Thoracic aorta (tissue), 2 donors: ENCODE measurements around the gene SLC6A12. TPM values are rescaled to one million over a fixed set of nuclear protein-coding genes. Genes with fewer than 3 reads are reported as not detected.

ENCODE experiments used
- ATAC-seq: fragments of 150-250 bp; one replicate; pipeline ENCODE4 v1.8.0; 2017; ENCODE audit warnings: low read depth; ENCODE audit not compliant: insufficient number of reproducible peaks, low FRiP score
- DNase-seq: peaks from one replicate; pipeline ENCODE4 v3.0.0-alpha.2; 2020; ENCODE audit warnings: low spot score
- H3K27ac ChIP-seq, 2 donors: fragments of 200-600 bp; sonication (generic); 1 replicate in 1 of 2; 2 replicates in 1 of 2; pipeline ENCODE4 v1.5.1; 2016; ENCODE audit warnings: mild to moderate bottlenecking in 2 of 2, moderate library complexity in 2 of 2
- H3K27me3 ChIP-seq: fragments of 200-600 bp; sonication (generic); replicated peaks from 2 replicates; pipeline ENCODE4 v1.6.0; 2016; ENCODE audit warnings: mild to moderate bottlenecking; ENCODE audit not compliant: insufficient read depth
- H3K36me3 ChIP-seq: fragments of 200-600 bp; sonication (generic); one replicate; pipeline ENCODE4 v1.5.1; 2016
- H3K4me1 ChIP-seq, 2 donors: fragments of 200-600 bp; sonication (generic); 1 replicate in 1 of 2; 2 replicates in 1 of 2; pipeline versions ENCODE4 v1.5.1 to v1.6.0; 2016; ENCODE audit warnings: low read depth in 2 of 2, mild to moderate bottlenecking in 1 of 2; ENCODE audit not compliant: control insufficient read depth in 1 of 2
- H3K4me3 ChIP-seq: fragments of 200-600 bp; sonication (generic); 2 replicates; pipeline ENCODE4 v1.5.1; 2016; ENCODE audit warnings: mild to moderate bottlenecking
- H3K9me3 ChIP-seq: fragments of 200-600 bp; sonication (generic); 2 replicates; pipeline ENCODE4 v1.5.1; 2016
- CTCF ChIP-seq: fragments of 200-600 bp; sonication (generic); IDR thresholded peaks from one replicate; pipeline ENCODE4 v1.5.1; 2019; ENCODE audit warnings: antibody characterized with exemption
- total RNA-seq, 2 donors: library from RNA; depleted of rRNA; stranded (reverse); fragments of >200 nt; gene quantifications; one replicate each; pipeline versions ENCODE4 v1.1.0 to v1.2.3, GENCODE V29; 2016

The SLC6A12 gene
- total RNA-seq, 2 donors from 2014 or later, result 1.2 to 1.8 TPM

DNA sequence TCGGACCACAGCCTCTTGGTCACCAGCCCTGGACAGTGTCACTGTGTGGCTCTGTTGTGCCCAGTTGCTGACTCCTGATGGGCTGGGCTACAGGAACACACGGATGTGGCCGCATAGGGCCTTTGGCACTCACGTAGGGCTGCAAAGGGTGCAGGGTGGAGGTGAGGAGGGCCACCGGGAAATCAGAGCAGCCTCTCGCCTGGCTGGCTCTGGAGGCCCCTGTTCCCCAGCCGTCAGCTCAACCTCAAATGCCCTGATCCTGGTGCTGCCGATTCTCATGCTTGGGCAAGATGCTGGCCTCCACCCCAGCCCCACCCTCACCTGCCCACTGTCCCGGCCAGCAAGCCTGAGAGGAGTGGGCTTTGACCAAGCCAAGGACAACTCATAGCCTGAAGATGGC lies 59.0 kb downstream of the SLC6A12 start:
- ATAC-seq (no peak), DNase-seq (no peak)
- Histone ChIP-seq H3K9me3 (no peaks in the 10 kb centered on the region), H3K4me3 (no peak overlapping the region), H3K36me3 (no peaks in the 10 kb centered on the region), H3K4me1 (no peaks in the 10 kb centered on the region), H3K27ac (no peak overlapping the region), H3K27me3 (no peaks in the 10 kb centered on the region)
- no peak for TF ChIP-seq CTCF

- Histone ChIP-seq H3K9me3 (no peaks in the 10 kb centered on the region), H3K4me3 (no peak overlapping the region), H3K27me3 (no peaks in the 10 kb centered on the region), H3K36me3 (no peaks in the 10 kb centered on the region), H3K27ac (no peak overlapping the region), H3K4me1 (no peaks in the 10 kb centered on the region)
- TF ChIP-seq CTCF, result no peak
- DNase-seq (no peak), ATAC-seq (no peak)
Measured at GRCh38 chr12:154058-154457, 59.9 kb downstream of the SLC6A12 start.

- peak; percentile 20 for TF ChIP-seq CTCF
Measured at GRCh38 chr12:153080-153746, 60.7 kb downstream of the SLC6A12 start.

GRCh38 chr12:152440-152839 lies 61.5 kb downstream of the SLC6A12 start:
- Histone ChIP-seq H3K27ac (no peak overlapping the region), H3K4me3 (no peak overlapping the region), H3K27me3 (no peaks in the 10 kb centered on the region), H3K9me3 (no peaks in the 10 kb centered on the region), H3K36me3 (no peaks in the 10 kb centered on the region), H3K4me1 (no peaks in the 10 kb centered on the region)
- ATAC-seq, result no peak
- TF ChIP-seq CTCF, result no peak
- no peak for DNase-seq

More at GRCh38 chr12:153080-153746, 60.7 kb downstream of the SLC6A12 start:
- H3K4me3 ChIP-seq, result no peak overlapping the region
- no peaks in the 10 kb centered on the region for H3K27me3 ChIP-seq
- H3K36me3 ChIP-seq, result no peaks in the 10 kb centered on the region
- DNase-seq, result no peak
- no peak overlapping the region for H3K27ac ChIP-seq
- no peaks in the 10 kb centered on the region for H3K4me1 ChIP-seq
- no peaks in the 10 kb centered on the region for H3K9me3 ChIP-seq
- ATAC-seq, result no peak

DNA sequence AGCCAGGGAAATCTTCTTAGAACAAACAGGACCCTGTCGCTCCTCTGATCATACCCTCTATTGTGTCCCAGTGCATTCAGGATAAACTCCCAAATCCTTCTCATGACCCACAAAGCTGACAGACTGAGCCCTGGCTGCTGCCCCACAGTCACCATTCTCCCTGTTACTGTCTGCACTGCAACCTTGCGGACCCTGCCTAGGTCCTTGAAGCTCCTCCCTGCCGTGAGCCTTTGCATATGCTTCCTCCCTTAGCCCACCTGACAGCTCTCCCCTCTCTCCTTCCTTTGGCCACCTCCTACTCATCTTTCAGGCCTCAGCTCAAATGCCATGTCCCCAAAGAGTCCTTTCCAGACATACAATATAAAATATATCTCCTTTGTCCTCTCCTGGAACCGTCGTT lies 62.4 kb downstream of the SLC6A12 start:
- Histone ChIP-seq H3K27me3 (no peaks in the 10 kb centered on the region), H3K9me3 (no peaks in the 10 kb centered on the region), H3K4me1 (no peaks in the 10 kb centered on the region), H3K4me3 (no peak overlapping the region), H3K27ac (no peak overlapping the region), H3K36me3 (no peaks in the 10 kb centered on the region)
- no peak for TF ChIP-seq CTCF
- ATAC-seq (no peak), DNase-seq (no peak)
